Stimulated activated CD8-positive, alpha-beta memory T cell treated with anti-CD3 and anti-CD28 coated beads, Interleukin-7, amount 100 ng/mL, for 4 hours (primary cell): ENCODE measurements around the gene FOXL3.
"Not testable (repeated sequence)": the region's sequence is repeated elsewhere in the genome, so short reads cannot be mapped to it uniquely, and the experiment has no call there.

ENCODE experiments used
- DNase-seq, 2 donors: peaks; one replicate each; pipeline ENCODE4 v3.0.0-alpha.2; 2020; ENCODE audit warnings: low read depth in 2 of 2

Gene FOXL3

GRCh38 chr7:289756-290553 lies at the start of gene FOXL3:
Gene FOXL3 (plus strand): TSS chr7:290170. CDS start chr7:290170, 0 bp downstream.
- DNase-seq: no peak

DNA sequence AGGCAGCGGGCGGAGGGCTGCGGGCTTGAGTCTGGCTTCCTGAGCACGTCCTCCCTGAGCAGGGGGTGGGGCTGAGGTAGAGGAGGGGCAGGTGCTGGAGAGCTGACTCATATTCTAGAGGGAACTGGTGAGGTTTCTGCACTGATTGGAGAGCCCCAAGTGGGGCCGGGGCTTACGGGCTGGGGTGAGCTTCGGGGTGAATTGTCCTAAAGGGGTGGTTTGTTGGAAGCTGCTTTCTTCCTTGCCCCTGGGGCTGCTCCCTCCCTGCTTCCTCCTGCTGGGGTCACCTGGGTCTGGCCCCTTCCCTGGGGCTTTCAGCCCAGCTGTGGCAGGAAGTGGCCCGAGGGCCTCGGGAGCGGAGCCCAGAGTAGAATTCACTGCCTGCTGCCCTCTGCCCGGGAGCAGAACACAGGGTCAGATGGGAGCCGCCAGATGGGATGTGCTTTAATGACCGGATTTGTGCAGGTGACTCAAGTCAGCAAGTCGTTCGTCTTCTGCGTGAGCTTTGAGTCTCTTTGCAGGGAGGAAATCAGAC lies 49.0 kb upstream of the FOXL3 start:
- no peak for DNase-seq

DNA sequence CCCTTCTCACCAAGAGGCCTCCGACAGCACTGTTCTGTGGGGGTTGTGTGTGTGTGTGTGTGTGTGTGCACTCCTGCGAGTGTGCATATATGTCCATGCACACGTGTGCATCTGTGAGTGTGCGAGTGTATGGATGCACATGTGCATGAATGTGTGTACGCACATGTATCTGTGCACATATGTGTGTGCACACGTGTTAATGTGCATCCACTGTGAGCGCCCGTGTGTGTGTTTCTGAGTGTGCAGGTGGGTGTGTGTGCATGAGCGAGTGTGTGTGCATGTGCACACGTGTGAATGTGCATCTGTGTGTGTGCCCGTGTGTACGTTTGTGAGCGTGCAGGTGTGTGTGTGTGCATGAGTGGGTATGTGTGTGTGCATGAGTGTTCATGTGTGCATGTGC lies 48.5 kb upstream of the FOXL3 start:
- DNase-seq: no peak

GRCh38 chr7:242826-243579 lies 47.0 kb upstream of the FOXL3 start:
- DNase-seq: not testable (repeated sequence)

DNA sequence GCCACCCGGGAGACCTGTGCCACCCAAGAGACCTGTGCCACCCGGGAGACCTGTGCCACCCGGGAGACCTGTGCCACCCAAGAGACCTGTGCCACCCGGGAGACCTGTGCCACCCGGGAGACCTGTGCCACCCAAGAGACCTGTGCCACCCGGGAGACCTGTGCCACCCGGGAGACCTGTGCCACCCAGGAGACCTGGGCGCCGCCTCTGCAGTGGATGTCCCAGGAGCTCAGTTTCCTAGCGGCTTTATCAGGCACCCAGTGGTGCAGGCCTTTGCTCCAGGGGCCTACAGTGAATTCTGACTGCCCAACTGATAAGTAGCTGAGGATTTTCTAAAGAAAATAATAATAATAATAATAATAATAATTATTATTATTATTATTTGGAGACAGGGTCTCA lies 46.4 kb upstream of the FOXL3 start:
- not testable (repeated sequence) for DNase-seq

- no peak for DNase-seq
Measured at GRCh38 chr7:244974-245373, 45.0 kb upstream of the FOXL3 start.

GRCh38 chr7:245574-246295 lies 44.2 kb upstream of the FOXL3 start:
- no peak for DNase-seq

DNA sequence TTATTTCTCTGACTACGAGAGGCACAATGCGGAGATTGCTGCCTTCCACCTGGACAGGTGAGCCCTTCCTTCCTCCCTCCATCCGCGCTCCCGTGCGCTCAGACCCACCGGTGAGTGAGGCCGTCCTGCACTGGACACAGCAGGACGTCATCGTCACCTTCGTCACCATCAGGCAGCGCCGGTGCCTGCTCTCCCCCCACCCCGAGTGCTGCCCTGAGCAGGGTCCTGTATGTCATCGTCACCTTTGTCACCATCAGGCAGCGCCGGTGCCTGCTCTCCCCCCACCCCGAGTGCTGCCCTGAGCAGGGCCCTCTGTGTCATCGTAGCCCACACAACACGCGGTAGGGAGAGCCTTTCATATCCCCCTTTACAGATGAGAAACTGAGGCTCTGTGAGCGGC lies 43.5 kb upstream of the FOXL3 start:
- no peak for DNase-seq

DNA sequence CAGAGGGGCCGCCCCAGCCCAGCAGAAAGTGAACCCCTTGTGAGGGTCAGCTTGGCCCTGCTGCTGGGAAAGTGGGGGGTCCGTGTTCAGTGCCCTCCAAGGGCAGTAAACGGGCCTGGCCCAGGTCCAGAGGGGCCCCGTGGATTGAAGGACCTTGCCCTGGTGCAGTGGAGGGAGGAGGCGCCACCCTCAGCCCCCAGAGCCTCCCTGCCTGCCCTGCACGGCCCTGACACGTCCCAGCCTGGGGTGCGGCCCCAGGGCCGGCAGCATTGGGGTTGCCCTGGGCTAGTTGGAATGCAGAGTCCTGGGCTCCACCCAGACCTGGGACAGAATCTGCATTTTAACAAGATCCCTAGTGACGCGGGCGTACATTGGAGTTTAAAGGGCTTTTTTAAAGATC lies 42.8 kb upstream of the FOXL3 start:
- DNase-seq: no peak

GRCh38 chr7:247636-248035 lies 42.3 kb upstream of the FOXL3 start:
- DNase-seq: no peak

DNA sequence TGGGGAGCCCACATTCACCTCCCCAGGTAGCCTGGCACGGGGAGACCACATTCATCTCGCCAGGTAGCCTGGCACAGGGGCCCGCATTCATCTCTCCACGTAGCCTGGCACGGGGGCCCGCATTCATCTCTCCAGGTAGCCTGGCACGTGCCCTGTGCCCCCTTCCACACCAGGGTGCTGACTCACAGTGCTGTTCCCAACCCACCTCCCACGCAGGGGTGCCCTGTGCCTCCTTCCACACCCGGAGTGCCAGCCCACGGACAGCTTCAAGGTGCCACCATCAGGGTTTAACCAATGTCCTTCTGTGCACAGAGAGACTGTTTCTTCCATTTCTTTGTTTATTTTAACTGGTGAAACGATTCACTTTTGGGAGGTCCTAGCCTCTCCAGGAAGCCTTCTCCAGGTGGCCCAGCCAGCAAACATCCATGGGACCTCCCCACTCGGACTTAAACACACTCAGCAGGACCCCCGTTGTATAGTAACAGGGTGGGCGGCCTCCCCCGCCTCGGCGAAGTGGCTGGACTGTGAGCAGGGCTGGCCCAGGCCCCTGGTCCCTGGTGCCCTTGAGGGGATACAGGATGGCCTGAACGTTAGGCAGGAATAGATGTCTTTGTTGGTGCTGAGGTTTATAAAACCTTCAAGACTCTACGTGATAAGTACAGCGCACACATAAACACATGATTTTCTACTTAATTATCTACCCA lies 41.1 kb upstream of the FOXL3 start:
- no peak for DNase-seq

- no peak for DNase-seq
Measured at GRCh38 chr7:249989-250388, 40.0 kb upstream of the FOXL3 start.

GRCh38 chr7:250523-250922 lies 39.4 kb upstream of the FOXL3 start:
- DNase-seq: no peak

DNA sequence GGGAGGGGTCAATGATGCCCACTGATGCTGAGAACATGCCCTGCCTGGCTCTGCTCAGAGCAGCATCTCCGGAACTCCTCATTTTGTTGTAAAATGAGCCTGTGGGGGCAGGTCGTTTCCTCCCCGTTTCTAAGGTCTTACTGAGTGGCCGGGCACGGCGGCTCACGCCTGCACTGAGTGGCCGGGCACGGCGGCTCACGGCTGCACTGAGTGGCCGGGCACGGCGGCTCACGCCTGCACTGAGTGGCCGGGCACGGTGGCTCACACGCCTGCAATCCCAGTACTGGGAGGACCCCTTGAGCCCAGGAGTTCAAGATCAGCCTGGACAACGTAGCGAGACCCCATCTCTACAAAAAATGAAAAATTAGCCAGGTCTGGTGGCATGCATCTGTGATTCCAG lies 39.0 kb upstream of the FOXL3 start:
- DNase-seq: no peak

GRCh38 chr7:251446-252175 lies 38.4 kb upstream of the FOXL3 start:
- no peak for DNase-seq

DNA sequence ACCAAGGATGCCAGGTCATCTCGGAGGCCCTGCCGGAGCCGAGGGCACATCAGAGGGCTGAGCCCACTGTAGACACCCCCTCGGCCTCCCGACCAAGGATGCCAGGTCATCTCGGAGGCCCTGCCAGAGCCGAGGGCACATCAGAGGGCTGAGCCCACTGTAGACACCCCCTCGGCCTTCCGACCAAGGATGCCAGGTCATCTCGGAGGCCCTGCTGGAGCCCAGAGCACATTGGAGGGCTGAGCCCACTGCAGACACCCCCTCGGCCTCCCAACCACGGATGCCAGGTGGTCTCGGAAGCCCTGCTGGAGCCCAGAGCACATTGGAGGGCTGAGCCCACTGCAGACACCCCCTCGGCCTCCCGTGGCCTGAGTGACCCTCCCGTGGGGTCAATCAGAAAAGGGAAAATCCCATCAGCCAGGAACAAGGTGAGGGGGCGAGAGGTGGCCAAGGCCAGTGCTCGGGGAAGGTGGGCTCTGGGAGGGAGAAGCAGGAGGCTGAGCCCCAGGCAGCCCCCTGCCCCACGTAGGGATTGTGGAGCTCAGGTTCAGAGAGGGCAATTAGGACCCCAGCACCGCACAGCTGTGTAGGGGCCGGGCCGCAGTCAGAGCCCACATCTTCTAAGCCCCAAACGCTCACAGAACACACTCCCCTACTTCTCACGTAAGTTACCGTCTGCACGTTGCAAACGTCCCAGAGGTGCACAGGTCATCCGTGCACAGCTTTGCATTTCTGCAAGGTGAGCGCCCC lies 37.6 kb upstream of the FOXL3 start:
- no peak for DNase-seq

- no peak for DNase-seq
Measured at GRCh38 chr7:252981-253380, 37.0 kb upstream of the FOXL3 start.

GRCh38 chr7:253581-254336 lies 36.2 kb upstream of the FOXL3 start:
- no peak for DNase-seq

DNA sequence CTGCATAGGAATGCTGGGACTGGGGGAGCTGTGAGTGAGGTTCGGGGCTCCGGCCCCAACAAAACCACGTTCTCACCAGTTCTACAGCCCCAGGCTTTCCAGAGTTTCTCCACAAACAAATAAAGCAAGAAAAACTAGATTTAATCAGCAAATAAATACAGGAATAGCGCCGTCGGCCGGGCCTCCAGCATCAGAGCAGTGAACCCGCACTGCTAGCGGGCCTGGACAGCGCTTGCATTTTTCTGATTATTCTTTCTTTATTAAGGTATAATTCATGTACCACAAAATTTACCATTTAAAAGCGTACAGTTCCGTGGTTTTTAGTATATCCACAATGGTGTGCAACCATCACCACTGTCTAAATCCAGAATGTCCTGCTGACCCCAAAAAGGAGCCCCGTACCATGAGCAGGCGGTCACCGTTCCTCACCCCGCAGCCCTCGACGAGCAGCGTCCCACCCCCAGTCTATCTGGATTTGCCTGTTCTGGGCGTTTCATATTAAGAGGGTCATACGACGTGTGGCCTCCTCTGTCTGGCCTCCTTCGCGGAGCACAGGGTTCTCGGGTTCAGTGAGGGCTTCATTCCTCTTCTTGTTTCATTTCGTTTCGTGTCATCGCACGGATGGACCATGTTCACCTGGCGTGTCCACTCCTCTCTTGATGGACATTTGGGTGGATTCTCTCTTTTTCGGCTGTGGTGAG lies 35.5 kb upstream of the FOXL3 start:
- no peak for DNase-seq
